Measurements from ENCODE around the gene WDR70. TPM values are rescaled to one million over a fixed set of nuclear protein-coding genes. Genes with fewer than 3 reads are reported as not detected.

Gene WDR70
- total RNA-seq, 1 experiment from 2014 or later, result 25.0 TPM

DNA sequence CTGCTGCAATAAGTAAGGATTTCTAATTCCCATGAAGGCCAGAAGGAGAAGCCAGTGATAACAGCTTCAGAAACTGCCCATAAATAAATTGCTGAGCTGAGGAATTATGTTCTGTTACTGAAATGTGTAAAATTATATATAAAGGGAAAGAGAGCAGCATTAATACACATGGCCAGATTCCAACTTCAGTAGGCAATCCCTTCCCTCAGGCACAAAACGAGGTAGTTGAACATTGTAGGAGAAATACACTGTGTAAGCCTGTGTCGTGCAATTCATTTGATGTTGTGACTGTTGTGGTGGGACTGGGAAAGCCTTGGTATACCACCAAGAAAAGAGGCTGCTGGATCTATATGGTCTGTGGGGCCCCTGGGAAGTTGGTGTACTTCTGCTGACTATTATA, 192.9 kb downstream of the WDR70 start:
- no peak overlapping the region for H2AFZ ChIP-seq (ENCODE audit: low read length)
- ChIA-PET CTCF (no interaction called here), POLR2A (ENCODE audit: unreplicated experiment) (no interaction called here)
- H3K79me2 ChIP-seq (ENCODE audit: low read length), result no peaks in the 10 kb centered on the region
- no peak overlapping the region for H3K4me2 ChIP-seq (ENCODE audit: low read length)
- TF ChIP-seq, protein P1, sequence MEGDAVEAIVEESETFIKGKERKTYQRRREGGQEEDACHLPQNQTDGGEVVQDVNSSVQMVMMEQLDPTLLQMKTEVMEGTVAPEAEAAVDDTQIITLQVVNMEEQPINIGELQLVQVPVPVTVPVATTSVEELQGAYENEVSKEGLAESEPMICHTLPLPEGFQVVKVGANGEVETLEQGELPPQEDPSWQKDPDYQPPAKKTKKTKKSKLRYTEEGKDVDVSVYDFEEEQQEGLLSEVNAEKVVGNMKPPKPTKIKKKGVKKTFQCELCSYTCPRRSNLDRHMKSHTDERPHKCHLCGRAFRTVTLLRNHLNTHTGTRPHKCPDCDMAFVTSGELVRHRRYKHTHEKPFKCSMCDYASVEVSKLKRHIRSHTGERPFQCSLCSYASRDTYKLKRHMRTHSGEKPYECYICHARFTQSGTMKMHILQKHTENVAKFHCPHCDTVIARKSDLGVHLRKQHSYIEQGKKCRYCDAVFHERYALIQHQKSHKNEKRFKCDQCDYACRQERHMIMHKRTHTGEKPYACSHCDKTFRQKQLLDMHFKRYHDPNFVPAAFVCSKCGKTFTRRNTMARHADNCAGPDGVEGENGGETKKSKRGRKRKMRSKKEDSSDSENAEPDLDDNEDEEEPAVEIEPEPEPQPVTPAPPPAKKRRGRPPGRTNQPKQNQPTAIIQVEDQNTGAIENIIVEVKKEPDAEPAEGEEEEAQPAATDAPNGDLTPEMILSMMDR (conservative IDR thresholded peaks at IDR 0.05; ENCODE audit: low read depth, low read length), result no peak
- TF ChIP-seq EZH2phosphoT487 (IDR thresholded peaks at IDR 0.05; ENCODE audit: borderline replicate concordance, low read length), result no peak
- TF ChIP-seq EZH2 (IDR thresholded peaks at IDR 0.05; ENCODE audit: low read length, unreplicated experiment), result no peak
- H3K36me3 ChIP-seq (ENCODE audit: low read depth, low read length), result no peaks in the 10 kb centered on the region; the same call in 1 of the 2 replicates
- no peaks in the 10 kb centered on the region for H4K20me1 ChIP-seq (ENCODE audit: low read length)
- no peaks in the 10 kb centered on the region for H3K9me3 ChIP-seq (ENCODE audit: low read length)
- intact Hi-C loops (cut with micrococcal nuclease), result no loop called here
- ATAC-seq (no peak), DNase-seq (no peak)
- H3K4me3 ChIP-seq (ENCODE audit: low read length), result no peak overlapping the region
- H3K27me3 ChIP-seq (ENCODE audit: low read length), result no peaks in the 10 kb centered on the region
- BruUV-seq (replicated peaks), result no TSS peak
- no peak overlapping the region for H3K27ac ChIP-seq (ENCODE audit: low read length)
- no peak overlapping the region for H3K9ac ChIP-seq (ENCODE audit: low read length)
- no peaks in the 10 kb centered on the region for H3K4me1 ChIP-seq (ENCODE audit: insufficient read depth, low read length)
- no peaks in the 10 kb centered on the region for H3K9me2 ChIP-seq (replicated peaks; ENCODE audit: low read length)
- H3F3A ChIP-seq (ENCODE audit: low read length, unreplicated experiment), result no peaks in the 10 kb centered on the region

DNA sequence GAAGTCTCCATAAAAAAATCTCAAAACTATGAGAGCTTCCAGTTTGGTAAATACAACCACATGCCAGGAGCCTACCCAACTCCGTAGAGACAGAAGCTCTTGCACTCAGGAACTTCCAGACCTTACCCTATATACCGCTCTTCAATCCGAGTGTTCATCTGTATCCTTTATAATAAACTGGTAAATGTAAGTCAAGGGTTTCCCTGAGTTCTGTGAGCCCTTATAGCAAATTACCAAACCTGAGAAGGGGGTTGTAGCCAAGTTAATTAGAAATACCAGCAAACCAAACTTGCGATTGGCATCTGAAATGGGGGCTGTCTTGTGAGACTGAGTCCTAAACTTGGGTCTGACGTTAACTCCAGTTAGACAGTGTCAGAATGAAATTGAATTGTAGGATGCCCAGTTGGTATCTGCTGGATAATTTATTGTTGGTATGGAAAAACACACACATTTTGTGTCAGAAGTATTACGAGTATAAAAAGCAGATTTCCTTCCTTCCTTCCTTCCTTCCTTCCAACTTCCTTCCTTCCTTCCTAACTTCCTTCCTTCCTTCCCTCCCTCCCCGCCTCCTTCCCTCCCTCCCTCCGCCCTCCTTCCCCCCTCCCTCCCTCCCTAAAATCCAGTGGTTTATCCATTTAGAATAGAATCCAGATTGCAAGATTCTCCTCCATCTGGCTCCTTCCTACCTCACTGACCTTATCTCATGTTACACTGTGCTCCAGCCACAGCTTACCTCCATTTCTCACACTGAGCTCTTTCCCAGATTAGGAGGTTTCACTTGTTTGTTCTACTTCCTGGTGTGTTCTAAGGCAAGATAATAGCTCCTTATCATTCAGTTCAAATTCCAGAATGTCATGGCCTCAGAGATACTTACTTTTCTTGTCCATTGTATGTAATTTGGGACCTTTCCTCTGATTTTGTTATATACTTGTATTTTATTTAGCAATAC, 196.7 kb downstream of the WDR70 start:
- DNase-seq (no peak), ATAC-seq (no peak)
- no peaks in the 10 kb centered on the region for H4K20me1 ChIP-seq (ENCODE audit: low read length)
- no peaks in the 10 kb centered on the region; the same call in 1 of the 2 replicates for H3K36me3 ChIP-seq (ENCODE audit: low read depth, low read length)
- H3K4me3 ChIP-seq (ENCODE audit: low read length), result no peak overlapping the region
- H3K27ac ChIP-seq (ENCODE audit: low read length), result no peak overlapping the region
- TF ChIP-seq EZH2 (IDR thresholded peaks at IDR 0.05; ENCODE audit: low read length, unreplicated experiment) (no peak), EZH2phosphoT487 (IDR thresholded peaks at IDR 0.05; ENCODE audit: borderline replicate concordance, low read length) (no peak)
- TF ChIP-seq, protein P1 (conservative IDR thresholded peaks at IDR 0.05; ENCODE audit: low read depth, low read length), result no peak
- intact Hi-C loops (cut with micrococcal nuclease), result no loop called here
- ChIA-PET POLR2A (ENCODE audit: unreplicated experiment) (no interaction called here), CTCF (interaction anchor here (0.6 kb wide), 1 partner anchor 495 kb away, joined by 3 read pairs; no protein-coding TSS in a partner anchor)
- H3K27me3 ChIP-seq (ENCODE audit: low read length), result no peaks in the 10 kb centered on the region
- H3F3A ChIP-seq (ENCODE audit: low read length, unreplicated experiment), result no peaks in the 10 kb centered on the region
- no peaks in the 10 kb centered on the region for H3K79me2 ChIP-seq (ENCODE audit: low read length)
- no TSS peak for BruUV-seq (replicated peaks)
- H3K4me2 ChIP-seq (ENCODE audit: low read length), result no peak overlapping the region
- no peaks in the 10 kb centered on the region for H3K9me2 ChIP-seq (replicated peaks; ENCODE audit: low read length)
- no peaks in the 10 kb centered on the region for H3K9me3 ChIP-seq (ENCODE audit: low read length)
- no peak overlapping the region for H3K9ac ChIP-seq (ENCODE audit: low read length)
- no peaks in the 10 kb centered on the region for H3K4me1 ChIP-seq (ENCODE audit: insufficient read depth, low read length)
- no peak overlapping the region for H2AFZ ChIP-seq (ENCODE audit: low read length)

GRCh38 chr5:37576552-37576951, 197.4 kb downstream of the WDR70 start:
- H3K79me2 ChIP-seq (ENCODE audit: low read length), result no peaks in the 10 kb centered on the region
- H2AFZ ChIP-seq (ENCODE audit: low read length), result no peak overlapping the region
- H3K9me2 ChIP-seq (replicated peaks; ENCODE audit: low read length), result no peaks in the 10 kb centered on the region
- H3K9me3 ChIP-seq (ENCODE audit: low read length), result no peaks in the 10 kb centered on the region
- H3K4me2 ChIP-seq (ENCODE audit: low read length), result no peak overlapping the region
- TF ChIP-seq EZH2 (IDR thresholded peaks at IDR 0.05; ENCODE audit: low read length, unreplicated experiment) (no peak), EZH2phosphoT487 (IDR thresholded peaks at IDR 0.05; ENCODE audit: borderline replicate concordance, low read length) (no peak)
- TF ChIP-seq, protein P1 (conservative IDR thresholded peaks at IDR 0.05; ENCODE audit: low read depth, low read length), result no peak
- H3K27me3 ChIP-seq (ENCODE audit: low read length), result no peaks in the 10 kb centered on the region
- ATAC-seq, result no peak
- no peaks in the 10 kb centered on the region for H4K20me1 ChIP-seq (ENCODE audit: low read length)
- no peaks in the 10 kb centered on the region for H3K4me1 ChIP-seq (ENCODE audit: insufficient read depth, low read length)
- H3K27ac ChIP-seq (ENCODE audit: low read length), result no peak overlapping the region
- H3K4me3 ChIP-seq (ENCODE audit: low read length), result no peak overlapping the region
- H3F3A ChIP-seq (ENCODE audit: low read length, unreplicated experiment), result no peaks in the 10 kb centered on the region
- no TSS peak for BruUV-seq (replicated peaks)
- no peak overlapping the region for H3K9ac ChIP-seq (ENCODE audit: low read length)
- DNase-seq, result no peak
- CTCF ChIA-PET, result interaction anchor here (0.6 kb wide), 1 partner anchor 50 kb away, joined by 3 read pairs; no protein-coding TSS in a partner anchor
- POLR2A ChIA-PET (ENCODE audit: unreplicated experiment), result no interaction called here
- no peaks in the 10 kb centered on the region; the same call in 1 of the 2 replicates for H3K36me3 ChIP-seq (ENCODE audit: low read depth, low read length)
- intact Hi-C loops (cut with micrococcal nuclease), result no loop called here
